GM18520 (cell line): ENCODE measurements around the gene CHMP4A.
A peak's percentile ranks its signal among the peaks of the same experiment; 100 is the strongest.
"Not testable (repeated sequence)": the region's sequence is repeated elsewhere in the genome, so short reads cannot be mapped to it uniquely, and the experiment has no call there.

Experiments used
- ATAC-seq: cut with Tn5 transposase; IDR thresholded peaks from one replicate; pipeline ENCODE4 v1.9.1; 2021; ENCODE audit not compliant: unreplicated experiment

Gene CHMP4A

GRCh38 chr14:24247422-24247821, 34.1 kb upstream of the CHMP4A start:
- ATAC-seq = no peak

- no peak for ATAC-seq
Measured at GRCh38 chr14:24246765-24247212, 33.5 kb upstream of the CHMP4A start.

DNA sequence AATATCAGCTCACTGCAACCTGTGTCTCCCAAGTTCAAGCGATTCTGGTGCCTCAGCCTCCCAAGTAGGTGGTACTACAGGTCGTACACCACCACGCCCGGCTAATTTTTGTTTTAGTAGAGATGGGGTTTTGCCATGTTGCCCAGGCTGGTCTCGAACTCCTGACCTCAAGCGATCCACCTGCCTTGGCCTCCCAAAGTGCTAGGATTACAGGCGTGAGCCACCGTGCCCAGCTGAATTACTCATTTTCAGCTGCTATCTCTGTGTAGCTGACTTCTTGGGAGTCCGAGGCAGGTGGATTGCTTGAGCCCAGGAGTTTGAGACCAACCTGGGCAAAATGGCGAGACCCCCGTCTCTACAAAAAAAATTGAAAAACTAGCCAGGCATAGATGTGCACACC, 32.1 kb upstream of the CHMP4A start:
- not testable (repeated sequence) for ATAC-seq

GRCh38 chr14:24243336-24243836, 30.1 kb upstream of the CHMP4A start:
- ATAC-seq = no peak

- ATAC-seq = peak; percentile 57
Measured at GRCh38 chr14:24241829-24242443, 28.6 kb upstream of the CHMP4A start.

DNA sequence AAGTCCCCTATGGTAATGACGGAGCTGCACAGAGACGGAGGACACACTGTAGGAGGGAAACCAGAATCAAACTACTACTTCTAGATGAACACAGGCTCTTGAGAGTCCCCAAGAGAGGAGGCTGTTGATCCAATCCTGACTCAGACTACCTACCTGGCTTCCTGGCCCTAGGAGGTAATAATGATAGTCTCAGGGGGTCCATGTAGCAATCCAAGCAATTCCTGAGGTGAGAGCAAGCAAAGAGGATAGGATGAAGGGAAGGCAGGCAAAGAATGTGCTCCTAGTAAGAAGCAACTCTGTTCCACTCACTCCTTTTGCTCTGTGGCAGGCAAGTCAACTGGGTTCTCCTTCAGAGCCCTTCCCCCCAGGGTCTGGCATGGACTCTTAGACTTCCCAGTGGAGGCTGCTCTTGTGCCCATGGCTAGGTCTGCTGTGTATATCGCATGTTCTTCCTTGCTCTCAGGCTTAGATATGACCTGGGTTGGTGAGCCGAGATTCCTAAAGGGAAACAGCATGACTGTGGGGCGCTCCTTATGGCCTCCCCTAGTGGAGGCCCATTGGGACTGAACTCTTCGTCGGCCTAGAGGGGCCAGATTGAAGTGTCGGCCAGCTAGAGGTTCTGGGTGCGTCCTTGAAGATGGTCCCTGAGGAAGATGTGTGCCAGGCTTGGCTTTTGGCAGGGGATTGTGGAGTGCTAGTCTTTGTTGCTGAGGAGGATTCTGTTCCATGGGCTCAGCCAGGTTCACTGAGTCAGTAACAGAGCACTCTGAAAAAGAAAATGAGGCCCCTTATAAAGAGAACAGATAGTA, 27.0 kb upstream of the CHMP4A start:
- no peak for ATAC-seq

DNA sequence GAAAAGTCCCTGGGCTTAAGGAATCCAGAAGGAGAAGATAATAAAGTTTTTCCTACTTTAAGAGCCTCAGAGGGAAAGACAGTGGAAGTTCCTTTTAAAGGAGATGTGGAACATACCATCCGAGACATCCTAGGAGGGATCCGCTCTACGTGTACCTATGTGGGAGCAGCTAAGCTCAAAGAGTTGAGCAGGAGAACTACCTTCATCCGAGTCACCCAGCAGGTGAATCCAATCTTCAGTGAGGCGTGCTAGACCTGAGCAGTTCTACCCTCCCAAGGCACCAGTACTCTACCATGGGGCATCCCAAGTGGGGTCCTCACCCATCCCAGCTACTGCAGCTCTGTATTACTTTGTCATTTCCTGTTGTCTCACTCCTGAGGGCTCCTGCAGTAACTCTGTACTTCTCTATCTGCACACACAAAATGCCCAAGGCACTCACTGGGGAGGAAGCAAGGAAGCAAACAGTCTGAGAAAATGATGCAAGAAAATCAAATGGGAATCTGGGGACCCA, 25.3 kb upstream of the CHMP4A start:
- no peak for ATAC-seq

DNA sequence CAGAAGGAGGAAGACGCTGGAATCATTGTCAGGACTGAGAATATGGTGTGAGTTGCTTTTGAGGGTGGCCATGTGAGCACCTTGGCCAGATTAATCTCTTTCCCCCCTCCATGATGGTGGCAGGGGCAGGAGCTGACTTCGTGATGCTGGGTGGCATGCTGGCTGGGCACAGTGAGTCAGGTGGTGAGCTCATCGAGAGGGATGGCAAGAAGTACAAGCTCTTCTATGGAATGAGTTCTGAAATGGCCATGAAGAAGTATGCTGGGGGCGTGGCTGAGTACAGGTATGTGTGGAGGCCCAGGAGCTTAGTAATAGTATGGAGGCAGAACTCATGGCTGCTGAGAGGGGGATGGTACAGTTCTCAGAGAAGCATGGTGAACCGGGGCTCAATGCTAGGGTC, 24.8 kb upstream of the CHMP4A start:
- no peak for ATAC-seq

DNA sequence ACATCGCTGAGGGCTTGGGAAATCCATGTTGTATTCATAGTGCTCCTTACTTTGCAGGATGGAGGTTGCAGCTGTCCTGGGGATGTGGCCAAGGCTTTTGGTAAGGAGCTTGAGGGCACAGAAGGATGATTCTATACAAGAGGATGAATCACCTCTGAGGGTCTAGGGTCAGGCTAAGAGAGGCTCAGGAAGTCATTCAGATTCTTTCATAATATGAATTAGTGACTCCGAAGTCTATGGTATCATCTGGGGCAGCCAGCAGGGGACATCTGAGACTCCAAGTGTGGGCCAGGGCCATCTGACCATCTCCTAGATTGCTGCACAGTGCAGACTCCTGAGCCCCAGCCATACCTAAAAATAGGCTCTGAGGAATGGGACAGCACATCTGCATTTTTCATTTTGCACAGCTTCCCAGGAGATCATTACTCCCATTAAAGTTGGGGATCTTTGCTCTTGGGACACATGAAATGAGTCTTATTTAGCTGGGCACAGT, 24.2 kb upstream of the CHMP4A start:
- no peak for ATAC-seq

GRCh38 chr14:24236689-24237462, 23.6 kb upstream of the CHMP4A start:
- ATAC-seq = no peak

DNA sequence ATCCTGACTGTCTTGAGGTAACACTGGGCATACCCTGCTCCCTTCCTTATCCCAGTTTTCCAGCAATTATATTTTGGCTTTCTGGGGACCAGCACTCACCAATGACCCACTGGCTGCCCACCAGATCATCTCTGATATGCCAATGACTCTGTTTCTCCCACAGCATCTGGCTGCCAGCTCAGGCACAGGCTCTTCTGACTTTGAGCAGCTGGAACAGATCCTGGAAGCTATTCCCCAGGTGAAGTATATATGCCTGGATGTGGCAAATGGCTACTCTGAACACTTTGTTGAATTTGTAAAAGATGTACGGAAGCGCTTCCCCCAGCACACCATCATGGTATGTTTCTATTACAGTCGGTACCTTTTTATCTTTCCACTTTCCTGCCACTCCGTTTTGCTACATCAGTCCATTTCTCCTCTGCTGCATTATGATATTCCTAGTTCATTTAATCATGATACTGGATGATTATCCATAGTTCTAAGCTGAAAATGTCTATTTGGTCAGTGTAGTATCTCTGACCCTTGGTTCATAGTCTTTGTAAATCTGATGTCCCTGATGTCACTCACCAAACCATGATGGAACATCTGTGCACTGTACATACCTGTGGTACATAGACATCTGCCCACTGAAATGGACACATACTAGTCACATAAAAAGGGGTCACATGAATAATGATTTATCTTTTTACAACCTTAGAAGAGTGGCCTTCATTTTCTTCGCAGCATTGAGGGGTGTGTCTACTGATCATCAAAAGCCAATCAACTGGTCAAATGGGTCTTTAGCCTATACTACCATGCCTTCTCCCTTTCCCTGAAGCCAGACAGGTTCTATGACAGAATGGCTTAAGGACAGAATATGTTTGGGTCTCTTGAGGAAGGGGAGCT, 22.8 kb upstream of the CHMP4A start:
- no peak for ATAC-seq

GRCh38 chr14:24234095-24235005, 21.1 kb upstream of the CHMP4A start:
- no peak for ATAC-seq

DNA sequence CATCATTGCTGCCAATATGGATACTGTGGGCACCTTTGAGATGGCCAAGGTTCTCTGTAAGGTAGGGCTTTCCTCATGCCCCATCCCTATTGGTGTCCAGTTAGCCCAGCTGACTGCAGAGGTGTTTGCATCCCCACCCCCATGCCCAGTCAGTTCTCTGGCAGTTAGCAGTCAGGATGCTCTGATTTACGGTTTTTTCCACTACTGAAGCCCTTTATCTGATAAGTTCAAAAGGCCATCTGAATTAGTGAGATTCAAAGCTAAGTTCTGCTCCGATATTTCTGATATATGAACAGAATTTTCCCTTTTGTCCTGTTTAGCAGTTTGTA, 20.2 kb upstream of the CHMP4A start:
- ATAC-seq = no peak

DNA sequence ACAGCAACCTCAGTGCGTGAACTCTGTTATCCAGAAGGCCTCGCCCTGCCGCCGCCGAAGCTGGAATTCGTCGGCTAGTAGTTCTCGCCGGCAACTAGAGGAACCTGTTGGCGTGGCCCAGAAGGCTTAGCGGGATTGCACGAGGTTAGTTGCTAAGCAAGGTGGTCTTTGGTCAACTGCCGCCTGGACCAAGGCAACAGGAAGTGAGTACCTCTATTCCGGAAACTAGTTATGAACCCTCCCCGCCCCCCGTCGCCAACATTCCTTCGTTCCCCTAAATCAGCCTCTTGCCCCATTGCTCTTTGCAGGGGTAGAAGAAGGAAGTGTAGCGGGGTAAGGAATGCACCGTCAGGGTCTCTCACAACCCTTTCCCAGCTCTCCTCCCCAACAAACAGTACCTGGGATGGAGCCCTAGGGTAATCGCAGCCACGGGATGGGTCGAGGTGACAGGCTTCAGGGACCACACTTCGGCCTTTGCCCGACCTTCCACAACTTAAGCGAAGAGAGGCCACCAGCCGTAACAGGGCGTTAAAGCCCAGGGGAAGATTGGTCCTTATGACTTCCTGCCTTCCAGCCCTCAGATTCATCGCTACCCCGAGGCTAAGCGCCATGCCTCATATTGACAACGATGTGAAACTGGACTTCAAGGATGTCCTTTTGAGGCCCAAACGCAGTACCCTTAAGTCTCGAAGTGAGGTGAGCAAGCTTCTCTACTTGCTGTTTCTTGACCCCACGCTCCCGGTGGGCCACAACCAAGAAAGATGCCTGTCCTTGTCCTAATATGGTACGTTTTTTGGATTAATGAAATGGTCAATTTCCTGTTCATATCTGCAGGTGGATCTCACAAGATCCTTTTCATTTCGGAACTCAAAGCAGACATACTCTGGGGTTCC, 19.6 kb upstream of the CHMP4A start, which contains the start of gene GMPR2:
Gene GMPR2 (plus strand): TSS at position 285 of the 893 bp plus-strand sequence. CDS start 325 bp downstream, at position 610.
- peak; percentile 29 for ATAC-seq

- ATAC-seq = peak; percentile 59
Measured at GRCh38 chr14:24232121-24232644, 18.9 kb upstream of the CHMP4A start, which contains the start of gene NEDD8. Gene NEDD8, minus strand, starts transcription at chr14:24232367. Its CDS starts 100 bp downstream, at chr14:24232267.

- ATAC-seq = no peak
Measured at GRCh38 chr14:24231263-24232120, 18.2 kb upstream of the CHMP4A start.

- no peak for ATAC-seq
Measured at GRCh38 chr14:24228902-24229301, 15.6 kb upstream of the CHMP4A start.
